GM12878 (cell line): Measurements from ENCODE around the gene ARVCF. TPM values are rescaled to one million over a fixed set of nuclear protein-coding genes. Genes with fewer than 3 reads are reported as not detected.

Experiments
- ATAC-seq: fragments of 200-7000 bp; cut with Tn5 transposase; 3 replicates; pipeline ENCODE4 v1.9.1; 2020; ENCODE audit warnings: mild to moderate bottlenecking, moderate library complexity
- BruUV-seq: library from RNA; stranded (reverse); fragments of 400-500 nt; replicated peaks from 2 replicates; lab custom pipeline; 2021; lab: Mats Ljungman, UMichigan
- CTCF ChIA-PET: fragments of 300-600 bp; sonication (Branson Sonifier 250); formaldehyde crosslinking; extraction: SDS; loops from one replicate; lab custom pipeline; 2021; ENCODE audit warnings: inconsistent platforms; lab: Yijun Ruan, JAX
- POLR2A ChIA-PET: fragments of 350-600 bp; formaldehyde crosslinking; extraction: SDS; loops from one replicate; lab custom pipeline; 2021; ENCODE audit warnings: inconsistent platforms; lab: Charles Lee
- RAD21 ChIA-PET: fragments of 300-600 bp; sonication (Branson Sonifier 250); formaldehyde crosslinking; loops from one replicate; lab custom pipeline; 2023; ENCODE audit warnings: antibody characterized with exemption; ENCODE audit not compliant: unreplicated experiment; lab: Charles Lee
- SMC1A ChIA-PET: fragments of 300-600 bp; sonication (Branson Sonifier 250); formaldehyde crosslinking; loops from one replicate; lab custom pipeline; 2023; ENCODE audit not compliant: unreplicated experiment, uncharacterized antibody; lab: Charles Lee
- DNase-seq: peaks from one replicate; pipeline ENCODE4 v3.0.0-alpha.2; 2011; ENCODE audit warnings: low read depth, low spot score
- FAIRE-seq: peaks from 3 replicates; lab custom pipeline; 2011; peaks lifted over from hg19 to GRCh38; lab: Jason Lieb, UNC
- H2AFZ ChIP-seq: 2 replicates; pipeline ENCODE4 v1.6.0; 2011; ENCODE audit warnings: low read depth, low read length, control low read depth; ENCODE audit not compliant: control insufficient read depth
- H3K27ac ChIP-seq: 2 replicates; pipeline ENCODE4 v1.5.1; 2011; ENCODE audit warnings: control low read depth; ENCODE audit not compliant: control insufficient read depth, insufficient read depth
- H3K27me3 ChIP-seq, 2 experiments: replicated peaks in 1 of 2; 2 replicates each; pipeline versions ENCODE4 v1.6.0 to v1.6.1; 2011; ENCODE audit warnings: low read length in 1 of 2; ENCODE audit not compliant: control insufficient read depth in 2 of 2, insufficient read depth in 2 of 2
- H3K36me3 ChIP-seq, 2 experiments: 2 replicates each; pipeline ENCODE4 v1.5.1; 2011; ENCODE audit warnings: low read length in 1 of 2; ENCODE audit not compliant: control insufficient read depth in 2 of 2, insufficient read depth in 2 of 2
- H3K4me1 ChIP-seq: 2 replicates; pipeline ENCODE4 v1.6.1; 2011; ENCODE audit warnings: mild to moderate bottlenecking, low read length, moderate library complexity, mixed read lengths; ENCODE audit not compliant: control insufficient read depth, insufficient read depth
- H3K4me2 ChIP-seq: 2 replicates; pipeline ENCODE4 v1.6.0; 2011; ENCODE audit warnings: control low read depth; ENCODE audit not compliant: control insufficient read depth, insufficient read depth
- H3K4me3 ChIP-seq: fragments of 200-600 bp; sonication (generic); 2 replicates; pipeline ENCODE4 v1.5.1; 2016
- H3K79me2 ChIP-seq: 2 replicates; pipeline ENCODE4 v1.6.0; 2011; ENCODE audit warnings: low read length; ENCODE audit not compliant: control insufficient read depth, insufficient read depth
- H3K9ac ChIP-seq: 2 replicates; pipeline ENCODE4 v1.8.0; 2011; ENCODE audit warnings: low read length, control low read depth, mixed read lengths; ENCODE audit not compliant: control insufficient read depth, insufficient read depth
- H3K9me3 ChIP-seq: replicated peaks from 3 replicates; pipeline ENCODE4 v1.5.1; 2011; ENCODE audit warnings: mild to moderate bottlenecking, low read length; ENCODE audit not compliant: control insufficient read depth, insufficient read depth
- H4K20me1 ChIP-seq: 2 replicates; pipeline ENCODE4 v1.6.0; 2011; ENCODE audit not compliant: control insufficient read depth, insufficient read depth
- ATF3 ChIP-seq: IDR thresholded peaks from 2 replicates; pipeline ENCODE4 v1.6.1; 2011; ENCODE audit warnings: low read depth, mild to moderate bottlenecking, low read length, moderate library complexity, borderline replicate concordance; ENCODE audit errors: extremely low read depth
- BCL11A ChIP-seq: IDR thresholded peaks from 2 replicates; pipeline ENCODE4 v1.6.1; 2011; ENCODE audit warnings: low read depth, low read length
- CHD2 ChIP-seq: IDR thresholded peaks from 2 replicates; pipeline ENCODE4 v1.6.1; 2011; ENCODE audit warnings: low read depth, low read length, improper control_type of control experiment, borderline replicate concordance
- EGR1 ChIP-seq, 2 experiments: IDR thresholded peaks; 1 replicate in 1 of 2; 2 replicates in 1 of 2; pipeline ENCODE4 v1.6.1; 2011 to 2012; ENCODE audit warnings: low read depth in 2 of 2, low read length in 2 of 2, borderline replicate concordance in 1 of 2, mild to moderate bottlenecking in 1 of 2, moderate library complexity in 1 of 2
- EP300 ChIP-seq, 2 experiments: fragments of 150-350 bp in 1 of 2; IDR thresholded peaks; 2 replicates each; pipeline ENCODE4 v1.6.1; 2011 to 2012; ENCODE audit warnings: low read depth in 2 of 2, low read length in 2 of 2, borderline replicate concordance in 1 of 2, improper control_type of control experiment in 1 of 2, inconsistent platforms in 1 of 2; ENCODE audit not compliant: control insufficient read depth in 1 of 2
- FOS ChIP-seq: IDR thresholded peaks from 3 replicates; pipeline ENCODE4 v1.6.1; 2011; ENCODE audit warnings: borderline replicate concordance; ENCODE audit not compliant: insufficient read length; ENCODE audit errors: extremely low read depth
- KAT2A ChIP-seq: conservative IDR thresholded peaks from 2 replicates; pipeline ENCODE4 v1.6.1; 2011; ENCODE audit warnings: low read depth, low read length; ENCODE audit not compliant: control insufficient read depth
- KLF5 ChIP-seq: fragments of 450-650 bp; IDR thresholded peaks from 2 replicates; pipeline ENCODE4 v1.6.1; 2014; ENCODE audit warnings: mild to moderate bottlenecking; ENCODE audit not compliant: partially characterized antibody
- POLR2A ChIP-seq: IDR thresholded peaks from 2 replicates; pipeline ENCODE4 v1.6.1; 2011; ENCODE audit warnings: low read depth, mild to moderate bottlenecking, low read length
- POU2F2 ChIP-seq: IDR thresholded peaks from 3 replicates; pipeline ENCODE4 v1.6.1; 2011; ENCODE audit warnings: low read depth, mild to moderate bottlenecking, low read length, borderline replicate concordance
- SIN3A ChIP-seq: IDR thresholded peaks from 2 replicates; pipeline ENCODE4 v1.6.1; 2012; ENCODE audit warnings: low read depth, low read length, improper control_type of control experiment
- WGBS: methylation state at CpG from one replicate; pipeline ENCODE4 v1.1.6; 2016; ENCODE audit warnings: low lambda C conversion rate; ENCODE audit not compliant: insufficient replicate concordance, insufficient coverage; ENCODE audit errors: missing lambda C conversion rate; 5-methylcytosine and 5-hydroxymethylcytosine counted together
- in situ Hi-C: fragments of 300-500 bp; cut with MboI; formaldehyde crosslinking; loops from 9 replicates; pipeline ENCODE4 v1.14.3; 2018; ENCODE audit warnings: mixed read lengths
- intact Hi-C: fragments of 100-400 bp; cut with micrococcal nuclease; formaldehyde crosslinking; loops from one replicate; pipeline ENCODE4 v1.14.2; 2022; ENCODE audit not compliant: unreplicated experiment
- polyA plus RNA-seq, 11 experiments: library from polyadenylated mRNA; depleted of rRNA in 4 of 11; unstranded in 6 of 11; stranded (reverse) in 5 of 11; fragments of >200 nt; fragmentation: Nextera tagmentation in 4 of 11; fragmentation: Illumina TruSeq in 1 of 11; extraction: Ambion mirVana in 4 of 11; extraction: Trizol in 1 of 11; gene quantifications; 1 replicate in 1 of 11; 2 replicates in 10 of 11; pipeline versions ENCODE4 v1.2.1 to v1.2.3, GENCODE V29; 2011 to 2016; ENCODE audit warnings: inconsistent platforms in 2 of 11, missing spikeins in 2 of 11, low read depth in 1 of 11
- total RNA-seq, 4 experiments: library from RNA; depleted of rRNA in 3 of 4; stranded (reverse); fragments of >200 nt in 3 of 4; fragmentation: Illumina TruSeq in 1 of 4; extraction: Trizol in 1 of 4; gene quantifications; 2 replicates each; pipeline versions ENCODE4 v1.2.1 to v1.2.3, GENCODE V29; 2013 to 2021

The ARVCF gene
- total and polyA plus RNA-seq, 10 of the 15 experiments (the other 5 are each of a cell fraction or from before 2014, with no cell fraction given), result 0.13 to 1.9 (median 1.0) TPM; not detected in 2

- Histone ChIP-seq H3K4me2 (no peak overlapping the region), H3K79me2 (no peaks in the 10 kb centered on the region)
- no TSS peak for BruUV-seq
These were observed 53.5 kb downstream of the ARVCF start for GRCh38 chr22:19962909-19963806.

More at GRCh38 chr22:19962909-19963806, 53.5 kb downstream of the ARVCF start:
- DNase-seq, result no peak
- TF ChIP-seq BCL11A (no peak), EP300 (IDR thresholded peaks at IDR 0.05; ENCODE audit: borderline replicate concordance in 1 of 2, control insufficient read depth in 1 of 2, low read depth in 2 of 2, low read length in 2 of 2) (no peak), SIN3A (no peak), KLF5 (no peak), CHD2 (no peak), POU2F2 (no peak), EGR1 (IDR thresholded peaks at IDR 0.05; ENCODE audit: borderline replicate concordance in 1 of 2, low read depth in 2 of 2, low read length in 2 of 2) (no peak), ATF3 (no peak), POLR2A (no peak), FOS (no peak), KAT2A (no peak)
- ATAC-seq, result no peak
- in situ Hi-C loops, result no loop called here
- Histone ChIP-seq H3K36me3 (peaks cover 0 to 3% of the 10 kb centered on the region in 2 experiments; a peak in 2 of 4 replicates), H3K27ac (no peak overlapping the region), H3K9me3 (no peaks in the 10 kb centered on the region), H3K4me1 (no peaks in the 10 kb centered on the region), H2AFZ (no peak overlapping the region), H3K9ac (no peak overlapping the region), H3K27me3 (no peaks in the 10 kb centered on the region), H4K20me1 (no peaks in the 10 kb centered on the region), H3K4me3 (no peak overlapping the region)
- ChIA-PET CTCF (no interaction called here), SMC1A (no interaction called here), POLR2A (no interaction called here), RAD21 (interaction anchor here (0.6 kb wide), 1 partner anchor 168 kb away, joined by 3 read pairs; no protein-coding TSS in a partner anchor)
- no peak for FAIRE-seq
- intact Hi-C loops, result no loop called here
- 89% methylated on average over 30 of the region's 30 CpGs for WGBS
